ENCODE results near the gene LAIR1. TPM values are rescaled to one million over a fixed set of nuclear protein-coding genes. Genes with fewer than 3 reads are reported as not detected.

LAIR1 gene
- total and polyA plus RNA-seq, 12 donors: 2.1 to 36.3 (median 5.1) TPM

DNA sequence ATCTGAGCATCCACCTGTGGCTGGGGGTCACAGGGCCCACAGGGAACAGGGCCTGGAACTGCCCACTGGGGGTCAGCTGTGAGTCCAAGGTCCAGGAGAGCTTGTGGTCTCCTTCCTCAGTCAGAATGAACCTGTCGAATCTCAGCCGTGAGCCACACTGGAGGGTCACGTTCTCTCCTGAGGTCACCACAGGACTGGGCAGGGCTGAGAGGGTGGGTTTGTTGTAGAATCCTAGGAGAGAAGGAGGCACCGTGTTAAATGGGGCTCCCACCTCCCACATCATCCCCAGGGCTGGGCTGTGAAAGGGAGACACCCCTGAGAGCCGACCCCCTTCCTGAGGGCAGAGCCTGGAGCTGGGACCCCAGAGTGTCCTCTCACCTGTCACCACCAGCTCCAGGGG is 53.2 kb downstream of the LAIR1 start:
- ATAC-seq: no peak
- Histone ChIP-seq H3K4me3 (peak overlapping the region in 1 of 10 donors; percentile 39), H3K27me3 (peaks cover 0 to 43% (median 33%) of the 10 kb centered on the region in 7 donors), H3K9me3 (no peaks in the 10 kb centered on the region), H3K36me3 (peaks cover 0 to 7% (median 0%) of the 10 kb centered on the region in 9 donors), H3K4me1 (peaks cover 0 to 17% (median 0%) of the 10 kb centered on the region in 9 donors), H3K27ac (peak overlapping the region in 1 of 10 donors; percentile 87)
- TF ChIP-seq, protein P1, sequence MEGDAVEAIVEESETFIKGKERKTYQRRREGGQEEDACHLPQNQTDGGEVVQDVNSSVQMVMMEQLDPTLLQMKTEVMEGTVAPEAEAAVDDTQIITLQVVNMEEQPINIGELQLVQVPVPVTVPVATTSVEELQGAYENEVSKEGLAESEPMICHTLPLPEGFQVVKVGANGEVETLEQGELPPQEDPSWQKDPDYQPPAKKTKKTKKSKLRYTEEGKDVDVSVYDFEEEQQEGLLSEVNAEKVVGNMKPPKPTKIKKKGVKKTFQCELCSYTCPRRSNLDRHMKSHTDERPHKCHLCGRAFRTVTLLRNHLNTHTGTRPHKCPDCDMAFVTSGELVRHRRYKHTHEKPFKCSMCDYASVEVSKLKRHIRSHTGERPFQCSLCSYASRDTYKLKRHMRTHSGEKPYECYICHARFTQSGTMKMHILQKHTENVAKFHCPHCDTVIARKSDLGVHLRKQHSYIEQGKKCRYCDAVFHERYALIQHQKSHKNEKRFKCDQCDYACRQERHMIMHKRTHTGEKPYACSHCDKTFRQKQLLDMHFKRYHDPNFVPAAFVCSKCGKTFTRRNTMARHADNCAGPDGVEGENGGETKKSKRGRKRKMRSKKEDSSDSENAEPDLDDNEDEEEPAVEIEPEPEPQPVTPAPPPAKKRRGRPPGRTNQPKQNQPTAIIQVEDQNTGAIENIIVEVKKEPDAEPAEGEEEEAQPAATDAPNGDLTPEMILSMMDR (IDR thresholded peaks at IDR 0.05): no peak
- no peak for DNase-seq
- intact Hi-C loops (cut with DNase I): no loop called here
- 65 to 77% methylated on average over 5 of the region's 5 CpGs for WGBS, 2 donors

DNA sequence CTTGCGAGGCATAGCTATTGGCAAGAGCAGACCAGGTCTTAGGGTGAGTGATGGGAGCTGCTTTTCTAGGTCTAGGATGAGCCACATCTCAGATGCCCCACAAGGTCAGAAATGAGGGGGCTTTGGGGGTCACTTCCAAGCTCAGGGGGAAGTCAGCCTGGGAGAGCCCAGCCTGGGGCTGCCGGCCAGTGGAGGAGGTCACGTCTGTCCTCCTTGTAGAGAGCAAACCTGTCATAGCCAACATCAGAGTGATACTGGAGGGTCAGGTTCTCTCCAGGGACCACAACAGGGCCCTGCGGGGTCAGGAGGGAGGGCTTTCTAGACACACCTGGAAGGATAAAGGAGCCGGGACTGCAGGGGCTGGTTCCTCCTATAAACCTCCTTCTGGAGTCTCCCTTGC is 54.2 kb downstream of the LAIR1 start:
- Histone ChIP-seq H3K9me3 (no peaks in the 10 kb centered on the region), H3K4me1 (peaks cover 0 to 14% (median 0%) of the 10 kb centered on the region in 9 donors), H3K27ac (no peak overlapping the region), H3K4me3 (peak overlapping the region in 1 of 10 donors; percentile 39), H3K27me3 (peaks cover 0 to 45% (median 35%) of the 10 kb centered on the region in 7 donors), H3K36me3 (peaks cover 0 to 7% (median 0%) of the 10 kb centered on the region in 9 donors)
- TF ChIP-seq, protein P1 (IDR thresholded peaks at IDR 0.05): no peak
- DNase-seq: no peak
- intact Hi-C loops (cut with DNase I): no loop called here
- no peak for ATAC-seq
- 67 to 78% methylated on average over 5 of the region's 5 CpGs for WGBS, 2 donors

DNA sequence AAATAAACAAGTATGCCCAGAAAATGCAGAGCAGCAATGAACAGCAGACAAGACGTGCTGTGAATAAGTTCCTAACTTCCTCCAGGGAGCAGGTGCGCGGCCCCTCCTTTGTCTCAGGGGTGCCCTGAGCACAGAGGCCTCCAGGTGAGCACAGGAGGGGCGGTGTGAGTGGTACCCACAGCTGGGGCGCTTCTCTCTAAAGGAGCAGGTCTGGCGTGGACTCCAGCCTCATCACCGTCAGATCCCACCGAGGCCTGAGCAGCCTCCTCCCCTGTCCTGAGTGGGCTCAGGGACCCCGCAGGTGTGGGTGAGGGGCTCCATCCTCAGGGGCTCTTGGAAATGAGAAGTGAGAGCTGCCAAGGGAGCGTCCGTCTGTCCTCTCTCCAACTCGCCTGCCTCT is 54.9 kb downstream of the LAIR1 start:
- TF ChIP-seq, protein P1 (IDR thresholded peaks at IDR 0.05): no peak
- 69% methylated on average over 12 of the region's 12 CpGs for WGBS, 2 donors
- Histone ChIP-seq H3K4me1 (peaks cover 0 to 20% (median 0%) of the 10 kb centered on the region in 9 donors), H3K4me3 (peak overlapping the region in 1 of 10 donors; percentile 39), H3K27me3 (peaks cover 0 to 49% (median 35%) of the 10 kb centered on the region in 7 donors), H3K9me3 (no peaks in the 10 kb centered on the region), H3K27ac (no peak overlapping the region), H3K36me3 (peaks cover 0 to 7% (median 0%) of the 10 kb centered on the region in 9 donors)
- DNase-seq: no peak
- intact Hi-C loops (cut with DNase I): no loop called here
- no peak for ATAC-seq

DNA sequence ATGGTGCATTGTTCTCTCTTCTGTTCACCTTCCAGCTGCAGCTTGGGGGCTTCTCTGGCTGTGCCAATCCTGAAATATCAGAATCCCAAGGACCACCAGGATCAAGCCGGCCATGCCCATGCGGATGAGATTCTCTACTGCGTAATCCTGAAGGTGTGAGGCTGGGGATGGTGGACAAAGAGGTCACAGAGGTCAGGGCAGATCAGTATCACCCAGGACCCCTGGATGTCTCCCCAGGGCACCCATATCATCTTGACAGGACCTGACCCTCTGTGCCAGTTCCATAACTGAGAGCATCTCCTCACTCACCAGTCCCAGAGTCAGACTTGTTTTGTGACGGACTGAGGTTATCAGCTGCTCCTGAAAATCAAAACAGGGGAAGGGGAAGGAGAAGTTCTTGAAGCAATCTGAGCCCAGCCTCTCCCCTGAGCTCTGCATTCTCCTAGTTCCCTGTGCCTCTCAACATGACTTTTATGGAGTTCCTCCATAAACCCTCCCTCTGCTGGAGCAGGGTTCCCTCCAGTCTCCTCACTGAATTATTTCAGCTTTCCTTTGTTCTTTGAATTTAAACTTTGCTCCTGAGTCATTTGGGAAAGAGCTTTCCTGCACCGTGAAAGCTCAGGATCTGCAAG is 57.2 kb downstream of the LAIR1 start:
- H3K4me1 ChIP-seq: peaks cover 0 to 32% (median 0%) of the 10 kb centered on the region in 9 donors
- intact Hi-C loops (cut with DNase I): no loop called here
- DNase-seq (no peak), ATAC-seq (no peak)
- WGBS, 2 donors: 86 to 88% methylated on average over 5 of the region's 5 CpGs
- H3K27me3 ChIP-seq: peaks cover 0 to 39% (median 25%) of the 10 kb centered on the region in 7 donors
- TF ChIP-seq, protein P1 (IDR thresholded peaks at IDR 0.05): no peak
- no peak overlapping the region for H3K4me3 ChIP-seq
- peaks cover 0 to 7% (median 0%) of the 10 kb centered on the region in 9 donors for H3K36me3 ChIP-seq
- H3K27ac ChIP-seq: no peak overlapping the region
- H3K9me3 ChIP-seq: no peaks in the 10 kb centered on the region

Data from heart right ventricle (tissue), 16 donors.